DMS53 treated with DMSO at 0.1 percent for 48 hours (cell line): ENCODE measurements around the gene SH3PXD2A.
"Not testable (repeated sequence)": the region's sequence is repeated elsewhere in the genome, so short reads cannot be mapped to it uniquely, and the experiment has no call there.

Experiments used
- DNase-seq: peaks from one replicate; lab custom pipeline; 2025; ENCODE audit not compliant: unreplicated experiment; lab: John Stamatoyannopoulos, UW

SH3PXD2A gene

GRCh38 chr10:103814626-103815370, 40.6 kb downstream of the SH3PXD2A start:
- no peak for DNase-seq

- no peak for DNase-seq
These were observed 41.3 kb downstream of the SH3PXD2A start for GRCh38 chr10:103814105-103814504.

DNA sequence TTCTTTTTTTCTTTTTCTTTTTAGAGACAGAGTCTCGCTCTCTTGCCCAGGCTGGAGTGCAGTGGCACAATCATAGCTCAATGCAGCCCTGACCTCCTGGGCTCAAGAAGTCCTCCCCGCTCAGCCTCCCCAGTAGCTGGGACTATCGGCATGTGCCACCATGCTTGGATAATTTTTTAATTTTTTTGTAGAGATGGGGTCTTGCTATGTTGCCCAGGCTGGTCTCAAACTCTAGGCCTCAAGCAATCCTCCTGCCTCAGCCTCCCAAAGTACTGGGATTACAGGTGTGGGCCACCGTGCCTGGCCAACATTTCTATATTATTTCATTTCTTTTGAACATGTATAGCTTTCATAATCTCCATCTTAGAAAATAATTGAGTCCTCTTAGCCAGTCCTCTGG, 42.1 kb downstream of the SH3PXD2A start:
- DNase-seq, result not testable (repeated sequence)

- no peak for DNase-seq
These were observed 42.9 kb downstream of the SH3PXD2A start for GRCh38 chr10:103812432-103812831.

DNA sequence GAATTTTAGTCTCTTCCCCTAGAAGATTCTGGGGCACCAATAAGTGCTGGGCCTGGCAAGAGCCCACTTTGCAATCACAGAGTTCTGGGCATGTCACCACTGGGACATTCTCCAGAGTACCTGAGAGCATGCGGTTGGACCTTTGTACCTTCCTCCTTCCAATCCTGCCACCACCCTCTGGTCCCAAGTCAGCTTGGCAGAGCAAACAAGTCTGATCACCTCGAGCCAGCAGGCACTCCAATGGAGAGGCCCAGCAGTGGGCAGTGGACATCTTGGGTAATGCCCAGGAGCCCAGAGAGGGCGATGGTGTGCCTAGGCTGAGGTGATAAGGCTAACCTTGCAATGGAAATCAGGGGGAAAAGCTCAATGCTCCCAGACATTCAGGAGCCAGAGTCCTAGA, 43.4 kb downstream of the SH3PXD2A start:
- no peak for DNase-seq

- DNase-seq, result no peak
These were observed 43.9 kb downstream of the SH3PXD2A start for GRCh38 chr10:103811463-103811862.

DNA sequence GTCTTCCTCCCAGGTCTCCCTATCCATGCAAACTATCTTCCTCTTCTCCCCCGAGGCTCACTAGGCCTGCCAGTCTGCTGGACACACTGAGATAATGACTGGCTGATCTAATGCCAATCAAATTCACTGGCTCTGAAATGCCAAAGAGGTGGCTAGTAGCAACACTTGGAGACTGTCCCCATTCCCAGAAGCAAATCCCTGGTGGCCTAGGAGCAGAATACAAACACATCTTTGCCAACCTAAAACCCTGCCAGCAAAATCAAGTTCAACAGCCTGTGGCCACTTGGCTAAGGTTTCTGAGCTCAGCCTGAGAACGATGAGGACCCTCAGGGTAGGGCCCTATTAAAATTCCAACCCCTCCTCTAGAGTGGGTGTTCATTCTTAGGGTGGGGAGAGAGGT, 46.6 kb downstream of the SH3PXD2A start:
- no peak for DNase-seq

DNA sequence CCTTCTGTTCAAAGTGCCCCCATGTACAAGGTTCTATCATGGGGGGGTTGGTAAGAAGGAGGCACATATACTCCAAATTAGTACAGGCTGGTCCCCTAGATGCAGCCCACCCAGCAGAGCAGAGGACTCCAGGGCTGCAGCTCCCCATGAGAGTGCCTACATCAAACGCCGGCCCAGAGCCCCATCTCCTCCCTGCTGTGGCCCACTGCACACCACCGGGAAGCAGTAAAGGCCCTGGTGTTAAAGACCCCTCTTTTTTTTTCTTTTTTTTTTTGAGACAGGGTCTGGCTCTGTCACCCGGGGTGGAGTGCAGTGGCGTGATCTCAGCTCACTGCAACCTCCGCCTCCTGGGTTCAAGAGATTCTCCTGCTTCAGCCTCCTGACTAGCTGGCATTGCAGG, 47.4 kb downstream of the SH3PXD2A start:
- DNase-seq, result no peak

- DNase-seq, result no peak
These were observed 48.8 kb downstream of the SH3PXD2A start for GRCh38 chr10:103806395-103807187.

GRCh38 chr10:103805781-103806180, 49.6 kb downstream of the SH3PXD2A start:
- no peak for DNase-seq

DNA sequence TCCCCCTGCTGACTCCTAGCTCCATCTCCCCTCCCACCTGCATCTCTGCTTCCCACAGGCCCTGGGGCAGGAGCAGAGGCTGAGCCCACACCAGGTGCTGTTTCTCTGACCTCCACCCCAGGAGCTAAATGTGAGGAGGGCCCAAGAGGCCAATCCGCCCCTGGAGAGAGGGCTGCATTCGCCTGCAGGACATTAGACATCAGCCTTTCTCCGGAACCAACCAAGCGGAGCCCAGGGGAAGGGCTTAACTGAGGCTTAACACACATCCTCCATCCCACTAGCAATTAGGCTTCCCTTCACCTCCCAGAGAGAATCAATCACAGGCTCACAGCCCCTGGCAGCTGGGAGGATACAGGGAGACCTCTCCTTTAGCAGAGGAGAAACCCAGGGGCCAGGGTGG, 50.5 kb downstream of the SH3PXD2A start:
- no peak for DNase-seq

GRCh38 chr10:103803941-103804340, 51.4 kb downstream of the SH3PXD2A start:
- no peak for DNase-seq

GRCh38 chr10:103802637-103803353, 52.6 kb downstream of the SH3PXD2A start:
- peak; percentile 14 for DNase-seq

- peak; percentile 38 for DNase-seq
These were observed 53.3 kb downstream of the SH3PXD2A start for GRCh38 chr10:103802081-103802480.

DNA sequence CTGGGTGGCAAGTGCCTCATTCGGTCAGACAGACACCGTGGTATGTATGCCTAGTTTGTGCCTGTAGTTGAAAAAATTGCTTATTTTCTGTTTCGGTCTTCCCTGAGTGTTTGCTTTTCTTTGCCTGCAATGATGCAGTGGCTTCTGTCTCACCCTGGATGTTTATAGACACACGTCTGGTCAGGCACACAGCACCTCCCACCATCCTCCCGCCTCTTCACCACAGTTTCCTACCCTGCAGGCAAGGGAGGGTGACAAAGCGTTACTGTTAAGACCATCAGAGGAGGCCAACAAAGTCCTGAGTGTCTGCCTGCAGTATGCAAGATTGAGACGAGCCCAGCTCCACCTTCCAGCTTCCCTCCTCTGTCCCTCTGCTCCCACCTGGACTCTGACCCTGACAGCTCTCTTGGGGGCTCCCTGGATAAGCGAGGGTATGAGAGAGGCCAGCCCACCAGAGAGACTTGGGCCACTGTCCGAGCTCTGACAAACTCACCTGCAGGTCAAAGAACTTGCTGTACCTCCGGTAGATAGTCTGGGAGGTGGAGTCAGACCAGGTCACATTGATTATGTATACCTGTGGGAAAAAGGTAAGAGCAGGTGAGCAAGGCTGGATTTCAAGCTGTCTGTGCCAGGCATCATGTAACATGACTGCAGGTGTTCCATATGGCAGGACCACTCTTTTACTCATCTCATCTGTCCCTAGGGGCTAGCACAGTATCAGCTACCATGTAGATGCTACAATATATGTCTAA, 54.4 kb downstream of the SH3PXD2A start:
- peak; percentile 82 for DNase-seq

DNA sequence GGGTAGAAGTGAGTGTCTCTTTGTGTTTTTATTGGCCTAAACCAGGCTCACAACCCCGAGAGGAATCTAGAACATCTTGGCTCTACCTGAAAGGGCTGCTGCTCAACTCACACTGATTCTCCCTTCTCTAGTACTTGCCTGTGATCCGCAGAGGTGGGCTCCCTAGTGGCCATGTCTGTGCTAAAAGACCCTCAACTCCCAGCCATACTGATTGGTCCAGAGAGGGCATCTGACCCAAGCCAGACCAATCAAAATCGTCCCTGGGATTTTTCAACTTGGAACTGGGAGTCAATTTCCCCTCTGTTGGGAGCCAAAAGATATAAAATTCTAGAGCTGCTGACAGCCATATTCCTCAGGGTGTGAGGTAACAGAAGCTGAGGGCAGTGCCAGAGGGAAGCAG, 55.3 kb downstream of the SH3PXD2A start:
- DNase-seq, result no peak

GRCh38 chr10:103799341-103799740, 56.0 kb downstream of the SH3PXD2A start:
- DNase-seq, result no peak

GRCh38 chr10:103798511-103798910, 56.9 kb downstream of the SH3PXD2A start:
- no peak for DNase-seq

GRCh38 chr10:103797857-103798256, 57.5 kb downstream of the SH3PXD2A start:
- no peak for DNase-seq

DNA sequence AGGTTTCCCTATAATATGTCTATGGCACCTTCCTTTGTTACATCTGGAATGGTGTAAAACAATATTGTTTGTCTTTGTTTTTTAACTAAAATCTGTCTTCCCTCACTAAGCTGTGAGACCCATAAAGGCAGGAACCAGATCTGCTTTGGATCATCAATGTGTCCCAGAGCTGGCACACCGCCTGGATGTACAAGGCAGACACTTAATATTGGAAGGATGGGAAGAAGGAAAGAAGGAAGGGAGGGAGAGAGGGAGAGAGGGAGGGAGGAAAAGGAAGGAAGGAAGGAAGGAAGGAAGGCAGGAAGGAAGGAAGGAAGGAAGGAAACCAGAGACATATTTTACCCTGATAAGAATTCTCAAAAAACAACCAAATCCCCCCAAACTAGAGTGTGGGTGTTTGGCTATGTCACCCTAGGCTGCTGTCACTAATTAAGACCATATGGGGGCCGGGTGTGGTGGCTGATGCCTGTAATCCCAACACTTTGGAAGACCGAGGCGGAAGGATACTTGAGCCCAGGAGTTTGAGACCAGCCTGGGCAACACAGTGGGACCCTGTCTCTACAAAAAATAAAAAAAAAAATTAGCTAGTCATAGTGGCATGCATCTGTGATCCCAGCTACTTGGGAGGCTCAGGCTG, 59.6 kb downstream of the SH3PXD2A start:
- no peak for DNase-seq

DNA sequence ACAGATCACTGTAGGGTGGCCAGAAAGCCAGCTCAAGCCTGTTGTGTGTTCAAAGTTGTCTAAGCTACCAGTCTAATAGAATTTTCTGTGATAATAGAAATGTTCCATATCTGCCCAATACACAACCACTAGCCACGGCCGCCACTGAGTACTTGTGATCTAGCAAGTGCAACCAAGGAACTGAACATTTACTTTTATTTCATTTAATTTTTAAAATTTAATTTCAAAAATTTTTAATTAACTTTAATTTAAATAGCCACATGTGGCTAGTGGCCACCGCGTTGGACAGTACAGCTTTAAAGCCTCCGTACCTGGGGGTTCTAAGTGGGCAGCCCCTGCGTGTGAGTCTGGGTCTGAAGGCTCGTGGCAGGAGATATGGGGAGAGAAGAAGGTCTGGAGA, 60.4 kb downstream of the SH3PXD2A start:
- DNase-seq, result no peak
